ENCODE data around the gene RTL5.

The RTL5 gene

GRCh38 chrX:72102126-72102525 lies 29.6 kb downstream of the RTL5 start:
- no peak overlapping the region for H3K4me2 ChIP-seq (ENCODE audit: low read length)
- H3K4me3 ChIP-seq (ENCODE audit: low read depth, low read length), result no peak overlapping the region
- no peak overlapping the region for H3K27ac ChIP-seq
- H3K36me3 ChIP-seq (ENCODE audit: control insufficient read depth, insufficient read depth, low read length), result no peaks in the 10 kb centered on the region
- no peaks in the 10 kb centered on the region for H3K27me3 ChIP-seq (ENCODE audit: control insufficient read depth, insufficient read depth, low read length)
- H2AFZ ChIP-seq, result no peak overlapping the region
- H3K9me3 ChIP-seq (ENCODE audit: control insufficient read depth, low read length), result no peaks in the 10 kb centered on the region
- H3K4me1 ChIP-seq, result no peaks in the 10 kb centered on the region
- H3K79me2 ChIP-seq, result peaks cover 6% of the 10 kb centered on the region
- no peak overlapping the region for H3K9ac ChIP-seq
- TF ChIP-seq CTCF (IDR thresholded peaks at IDR 0.05), result no peak

- Histone ChIP-seq H3K9me3 (ENCODE audit: control insufficient read depth, low read length) (no peaks in the 10 kb centered on the region), H3K4me1 (no peaks in the 10 kb centered on the region), H3K79me2 (peaks cover 6% of the 10 kb centered on the region), H3K36me3 (ENCODE audit: control insufficient read depth, insufficient read depth, low read length) (no peaks in the 10 kb centered on the region), H3K4me2 (ENCODE audit: low read length) (no peak overlapping the region), H3K27me3 (ENCODE audit: control insufficient read depth, insufficient read depth, low read length) (no peaks in the 10 kb centered on the region), H3K9ac (no peak overlapping the region), H3K27ac (no peak overlapping the region), H2AFZ (no peak overlapping the region), H3K4me3 (ENCODE audit: low read depth, low read length) (no peak overlapping the region)
- no peak for TF ChIP-seq CTCF (IDR thresholded peaks at IDR 0.05)
Observed at GRCh38 chrX:72101597-72102037, 30.1 kb downstream of the RTL5 start.

- Histone ChIP-seq H3K27ac (no peak overlapping the region), H2AFZ (no peak overlapping the region), H3K4me1 (no peaks in the 10 kb centered on the region), H3K9me3 (ENCODE audit: control insufficient read depth, low read length) (no peaks in the 10 kb centered on the region), H3K79me2 (peaks cover 6% of the 10 kb centered on the region), H3K4me2 (ENCODE audit: low read length) (no peak overlapping the region), H3K27me3 (ENCODE audit: control insufficient read depth, insufficient read depth, low read length) (no peaks in the 10 kb centered on the region), H3K4me3 (ENCODE audit: low read depth, low read length) (no peak overlapping the region), H3K9ac (no peak overlapping the region), H3K36me3 (ENCODE audit: control insufficient read depth, insufficient read depth, low read length) (no peaks in the 10 kb centered on the region)
- TF ChIP-seq CTCF (IDR thresholded peaks at IDR 0.05), result no peak
Observed at GRCh38 chrX:72100824-72101351, 30.8 kb downstream of the RTL5 start.

- Histone ChIP-seq H3K27ac (no peak overlapping the region), H3K27me3 (ENCODE audit: control insufficient read depth, insufficient read depth, low read length) (no peaks in the 10 kb centered on the region)
- no peak for TF ChIP-seq CTCF (IDR thresholded peaks at IDR 0.05)
Observed at GRCh38 chrX:72100051-72100755, 31.5 kb downstream of the RTL5 start.

GRCh38 chrX:72097098-72097497 lies 34.6 kb downstream of the RTL5 start:
- no peaks in the 10 kb centered on the region for H3K4me1 ChIP-seq

More at GRCh38 chrX:72100051-72100755, 31.5 kb downstream of the RTL5 start:
- peaks cover 6% of the 10 kb centered on the region for H3K79me2 ChIP-seq
- no peak overlapping the region for H3K9ac ChIP-seq
- no peaks in the 10 kb centered on the region for H3K9me3 ChIP-seq (ENCODE audit: control insufficient read depth, low read length)
- no peak overlapping the region for H3K4me2 ChIP-seq (ENCODE audit: low read length)
- no peak overlapping the region for H3K4me3 ChIP-seq (ENCODE audit: low read depth, low read length)
- H2AFZ ChIP-seq, result no peak overlapping the region
- H3K4me1 ChIP-seq, result no peaks in the 10 kb centered on the region
- H3K36me3 ChIP-seq (ENCODE audit: control insufficient read depth, insufficient read depth, low read length), result no peaks in the 10 kb centered on the region

More at GRCh38 chrX:72097098-72097497, 34.6 kb downstream of the RTL5 start:
- Histone ChIP-seq H3K27me3 (ENCODE audit: control insufficient read depth, insufficient read depth, low read length) (no peaks in the 10 kb centered on the region), H3K9ac (no peak overlapping the region), H2AFZ (no peak overlapping the region), H3K27ac (no peak overlapping the region), H3K36me3 (ENCODE audit: control insufficient read depth, insufficient read depth, low read length) (no peaks in the 10 kb centered on the region), H3K4me3 (ENCODE audit: low read depth, low read length) (no peak overlapping the region), H3K79me2 (no peaks in the 10 kb centered on the region), H3K4me2 (ENCODE audit: low read length) (no peak overlapping the region), H3K9me3 (ENCODE audit: control insufficient read depth, low read length) (no peaks in the 10 kb centered on the region)
- TF ChIP-seq CTCF (IDR thresholded peaks at IDR 0.05), result no peak
